GM23248 (cell line): ENCODE data around the gene ATXN7. TPM values are rescaled to one million over a fixed set of nuclear protein-coding genes. Genes with fewer than 3 reads are reported as not detected.
A peak's percentile ranks its signal among the peaks of the same experiment; 100 is the strongest.

Experiments used
- DNase-seq: peaks from one replicate; pipeline ENCODE4 v3.0.0-alpha.2; 2015
- H2AFZ ChIP-seq: fragments of 200-600 bp; sonication (generic); 2 replicates; pipeline ENCODE4 v1.6.1; 2016; ENCODE audit warnings: antibody characterized with exemption
- H3F3A ChIP-seq: fragments of 200-600 bp; sonication (generic); 2 replicates; pipeline ENCODE4 v1.6.1; 2016; ENCODE audit warnings: mild to moderate bottlenecking, antibody characterized with exemption, mixed run types; ENCODE audit not compliant: insufficient read depth
- H3K27ac ChIP-seq: fragments of 200-600 bp; sonication (generic); 2 replicates; pipeline ENCODE4 v1.5.1; 2016; ENCODE audit warnings: mild to moderate bottlenecking
- H3K27me3 ChIP-seq: fragments of 200-600 bp; sonication (generic); replicated peaks from 2 replicates; pipeline ENCODE4 v1.6.1; 2016; ENCODE audit warnings: mild to moderate bottlenecking; ENCODE audit not compliant: insufficient read depth
- H3K36me3 ChIP-seq: fragments of 200-600 bp; sonication (generic); 2 replicates; pipeline ENCODE4 v1.6.1; 2016; ENCODE audit warnings: low read depth, mild to moderate bottlenecking
- H3K4me1 ChIP-seq: fragments of 200-600 bp; sonication (generic); 2 replicates; pipeline ENCODE4 v1.6.1; 2016; ENCODE audit warnings: mild to moderate bottlenecking; ENCODE audit not compliant: insufficient read depth
- H3K4me2 ChIP-seq: fragments of 200-600 bp; sonication (generic); one replicate; pipeline ENCODE4 v1.6.1; 2016; ENCODE audit warnings: mild to moderate bottlenecking; ENCODE audit not compliant: unreplicated experiment
- H3K4me3 ChIP-seq: fragments of 200-600 bp; sonication (generic); 2 replicates; pipeline ENCODE4 v1.5.1; 2016; ENCODE audit warnings: mild to moderate bottlenecking
- H3K79me2 ChIP-seq: fragments of 200-600 bp; sonication (generic); 2 replicates; pipeline ENCODE4 v1.6.1; 2016; ENCODE audit warnings: mild to moderate bottlenecking; ENCODE audit not compliant: insufficient read depth
- H3K9ac ChIP-seq: fragments of 200-600 bp; sonication (generic); 2 replicates; pipeline ENCODE4 v1.6.1; 2016; ENCODE audit warnings: mild to moderate bottlenecking
- H3K9me2 ChIP-seq: fragments of 200-600 bp; sonication (generic); 2 replicates; pipeline ENCODE4 v1.6.1; 2016; ENCODE audit warnings: mixed run types, mild to moderate bottlenecking, moderate library complexity; ENCODE audit not compliant: insufficient read depth
- H3K9me3 ChIP-seq: fragments of 200-600 bp; sonication (generic); one replicate; pipeline ENCODE4 v1.6.1; 2017; ENCODE audit warnings: low read depth
- H4K20me1 ChIP-seq: fragments of 200-600 bp; sonication (generic); 2 replicates; pipeline ENCODE4 v1.6.0; 2016; ENCODE audit not compliant: insufficient read depth
- EZH2 ChIP-seq: fragments of 200-600 bp; sonication (generic); IDR thresholded peaks from 2 replicates; pipeline ENCODE4 v1.6.1; 2018; ENCODE audit warnings: antibody characterized with exemption, mild to moderate bottlenecking; ENCODE audit not compliant: insufficient read depth, poor library complexity, severe bottlenecking
- EZH2phosphoT487 ChIP-seq: fragments of 200-600 bp; sonication (generic); IDR thresholded peaks from 2 replicates; pipeline ENCODE4 v1.6.1; 2018; ENCODE audit warnings: antibody characterized with exemption, moderate library complexity, mild to moderate bottlenecking, low read depth; ENCODE audit not compliant: insufficient read depth
- WGBS, 2 experiments: methylation state at CpG; one replicate each; pipeline ENCODE4 v1.1.6; 2015 to 2017; ENCODE audit warnings: low lambda C conversion rate in 2 of 2, low coverage in 1 of 2; ENCODE audit errors: missing lambda C conversion rate in 2 of 2; 5-methylcytosine and 5-hydroxymethylcytosine counted together
- in situ Hi-C: fragments of 300-500 bp; cut with MboI; formaldehyde crosslinking; loops from 2 replicates; pipeline ENCODE4 v1.15.0; 2020
- polyA plus RNA-seq: library from polyadenylated mRNA; unstranded; fragments of >200 nt; fragmentation: Nextera tagmentation; extraction: Ambion mirVana; gene quantifications from 2 replicates; pipeline ENCODE4 v1.2.1, GENCODE V29; 2016
- total RNA-seq: library from RNA; depleted of rRNA; stranded (reverse); fragments of >200 nt; shearing (Covaris generic); gene quantifications from 2 replicates; pipeline ENCODE4 v1.2.3, GENCODE V29; 2014

The ATXN7 gene
- total and polyA plus RNA-seq, 2 experiments from 2014 or later = 2.4 to 3.9 TPM

DNA sequence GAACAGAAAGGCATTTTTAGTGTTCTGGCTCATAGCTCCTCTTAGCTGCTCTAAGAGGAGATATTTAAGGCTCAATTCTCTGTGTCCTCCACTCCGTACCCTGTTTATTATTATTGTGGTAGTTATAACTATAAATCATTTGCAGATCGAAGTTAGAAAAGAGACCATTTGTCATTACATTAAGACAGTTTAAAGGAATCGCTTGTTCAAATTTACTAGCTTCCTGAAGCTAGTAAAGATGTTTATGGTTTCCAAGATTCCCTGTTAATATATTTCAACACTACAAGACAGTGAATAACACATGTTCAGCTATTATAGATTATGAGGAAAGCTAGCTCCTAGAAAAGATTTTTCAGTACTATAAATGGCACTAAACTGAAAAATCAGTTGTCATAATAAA is 12.6 kb downstream of the ATXN7 start:
- peaks cover 35% of the 10 kb centered on the region for H4K20me1 ChIP-seq
- peaks cover 20% of the 10 kb centered on the region for H3F3A ChIP-seq
- no peak overlapping the region for H3K27ac ChIP-seq
- no peaks in the 10 kb centered on the region for H3K27me3 ChIP-seq
- H3K79me2 ChIP-seq = peaks cover 91% of the 10 kb centered on the region
- in situ Hi-C loops = no loop called here
- TF ChIP-seq EZH2phosphoT487 (no peak), EZH2 (no peak)
- no peaks in the 10 kb centered on the region for H3K9me2 ChIP-seq
- H2AFZ ChIP-seq = no peak overlapping the region
- 61 to 63% methylated on average over 3 of the region's 3 CpGs for WGBS, 2 experiments
- peaks cover 28% of the 10 kb centered on the region for H3K4me1 ChIP-seq
- no peak overlapping the region for H3K4me3 ChIP-seq
- H3K36me3 ChIP-seq = no peaks in the 10 kb centered on the region
- no peaks in the 10 kb centered on the region for H3K9me3 ChIP-seq
- H3K9ac ChIP-seq = no peak overlapping the region
- no peak overlapping the region for H3K4me2 ChIP-seq
- DNase-seq = no peak

DNA sequence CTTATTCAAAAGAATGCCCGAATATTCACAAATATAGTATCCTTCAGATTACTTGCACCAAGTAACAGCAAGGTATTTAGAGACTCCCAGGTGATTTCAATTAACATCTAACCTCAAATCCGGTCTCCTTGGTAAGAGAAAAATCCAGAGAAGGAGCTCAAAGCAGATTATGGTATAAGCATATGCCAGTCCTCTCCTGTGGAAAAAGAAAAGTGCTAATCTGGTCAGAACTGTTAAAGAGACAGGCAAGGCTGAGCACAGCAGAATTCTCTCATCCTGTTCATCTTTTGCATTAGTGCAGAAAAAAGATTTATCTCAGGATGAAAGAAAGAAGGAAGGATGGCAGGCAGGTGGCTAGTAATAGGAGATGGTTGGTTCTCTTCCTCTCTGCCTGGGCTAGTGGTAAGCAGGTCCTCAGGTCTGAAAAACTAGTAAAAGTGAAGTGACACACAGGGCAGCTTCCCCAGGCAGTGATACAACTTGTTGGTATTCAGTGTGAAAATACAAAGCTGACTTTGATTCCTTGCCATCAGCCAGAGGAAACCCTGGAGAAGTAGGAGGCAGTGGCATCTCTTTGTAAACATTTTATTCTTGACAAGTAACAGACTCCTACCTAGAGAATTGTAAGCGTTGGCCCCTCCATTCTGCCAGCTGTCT is 14.2 kb downstream of the ATXN7 start:
- Histone ChIP-seq H3K27me3 (no peaks in the 10 kb centered on the region), H2AFZ (no peak overlapping the region), H3K79me2 (peaks cover 100% of the 10 kb centered on the region), H3F3A (peaks cover 9% of the 10 kb centered on the region; the same call in 1 of the 2 replicates), H3K4me2 (no peak overlapping the region), H3K4me1 (peaks cover 16% of the 10 kb centered on the region), H3K9me2 (no peaks in the 10 kb centered on the region), H4K20me1 (peaks cover 35% of the 10 kb centered on the region), H3K4me3 (no peak overlapping the region), H3K9ac (no peak overlapping the region), H3K27ac (no peak overlapping the region), H3K9me3 (no peaks in the 10 kb centered on the region), H3K36me3 (no peaks in the 10 kb centered on the region)
- in situ Hi-C loops = no loop called here
- no peak for TF ChIP-seq EZH2
- TF ChIP-seq EZH2phosphoT487 = no peak
- peak; percentile 74 for DNase-seq
- 82 to 92% methylated on average over 3 of the region's 3 CpGs for WGBS, 2 experiments

DNA sequence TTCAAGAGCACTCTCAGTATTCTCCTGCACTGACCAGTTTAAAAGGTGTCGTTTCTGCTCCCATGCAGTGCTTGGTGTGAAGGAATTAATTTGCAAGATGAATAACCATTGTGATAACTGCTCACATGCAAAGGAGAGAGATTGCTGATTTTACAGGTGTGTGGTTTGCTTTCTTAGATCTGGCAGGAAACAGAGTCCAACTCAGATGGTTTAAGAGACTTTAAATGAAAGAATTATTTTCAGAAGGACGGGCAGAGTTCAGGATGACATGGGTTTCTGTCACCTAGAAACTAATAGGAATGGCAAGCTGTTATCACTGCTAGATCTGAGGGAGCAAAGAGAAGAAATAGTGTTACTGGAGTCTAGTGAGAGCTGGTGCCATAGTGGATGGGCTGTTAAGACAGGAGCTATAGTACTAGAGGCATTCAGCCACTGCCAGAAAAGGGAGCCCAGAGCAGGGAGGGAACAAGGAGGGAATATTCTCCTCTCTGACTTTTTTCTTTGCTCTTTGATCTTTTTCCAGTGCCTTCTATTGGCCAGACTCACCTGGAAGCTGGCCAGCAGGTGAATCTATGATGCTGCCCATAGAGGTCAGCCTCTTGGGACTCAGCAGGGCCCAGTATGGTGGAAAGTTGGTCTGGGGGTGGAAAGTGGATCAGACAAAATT is 14.9 kb downstream of the ATXN7 start:
- no peaks in the 10 kb centered on the region for H3K9me2 ChIP-seq
- no peak overlapping the region for H2AFZ ChIP-seq
- H3K4me1 ChIP-seq = peaks cover 15% of the 10 kb centered on the region
- H3K36me3 ChIP-seq = no peaks in the 10 kb centered on the region
- H3K9ac ChIP-seq = no peak overlapping the region
- peak overlapping the region; percentile 18 for H3K4me2 ChIP-seq
- TF ChIP-seq EZH2phosphoT487 (no peak), EZH2 (no peak)
- in situ Hi-C loops = no loop called here
- DNase-seq = no peak
- peaks cover 35% of the 10 kb centered on the region for H4K20me1 ChIP-seq
- peaks cover 100% of the 10 kb centered on the region for H3K79me2 ChIP-seq
- H3F3A ChIP-seq = peaks cover 4% of the 10 kb centered on the region; the same call in 1 of the 2 replicates
- no peak overlapping the region for H3K27ac ChIP-seq
- WGBS, 2 experiments = 75 to 80% methylated on average over 2 of the region's 2 CpGs
- H3K9me3 ChIP-seq = no peaks in the 10 kb centered on the region
- H3K27me3 ChIP-seq = no peaks in the 10 kb centered on the region
- no peak overlapping the region for H3K4me3 ChIP-seq

DNA sequence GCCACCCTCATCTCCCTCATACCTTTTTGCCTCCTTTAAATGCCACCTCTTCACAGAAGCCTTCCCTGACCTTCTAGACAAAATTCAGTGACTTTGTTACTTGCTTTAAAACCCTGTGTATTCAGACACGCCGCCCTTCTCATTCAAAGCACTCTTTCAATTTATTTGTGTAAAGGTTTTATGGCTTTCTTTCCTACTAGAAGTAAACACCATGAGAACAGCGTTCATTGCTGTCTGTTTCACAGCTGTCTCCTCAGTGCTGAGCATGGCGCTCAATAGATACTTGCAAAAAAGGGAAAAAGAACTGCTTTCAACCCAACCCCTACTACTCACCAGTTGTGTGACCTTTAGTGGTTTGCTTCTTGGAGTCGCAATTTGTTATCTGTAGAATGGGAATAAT is 17.0 kb downstream of the ATXN7 start:
- Histone ChIP-seq H3K9me3 (no peaks in the 10 kb centered on the region), H2AFZ (no peak overlapping the region), H4K20me1 (peaks cover 35% of the 10 kb centered on the region), H3K9ac (no peak overlapping the region), H3K4me3 (no peak overlapping the region), H3K4me1 (peaks cover 15% of the 10 kb centered on the region), H3K36me3 (no peaks in the 10 kb centered on the region), H3K27ac (no peak overlapping the region), H3K27me3 (no peaks in the 10 kb centered on the region), H3F3A (peaks cover 4% of the 10 kb centered on the region; the same call in 1 of the 2 replicates), H3K4me2 (no peak overlapping the region), H3K79me2 (peaks cover 98% of the 10 kb centered on the region), H3K9me2 (no peaks in the 10 kb centered on the region)
- no peak for TF ChIP-seq EZH2phosphoT487
- no peak for TF ChIP-seq EZH2
- in situ Hi-C loops = no loop called here
- 76 to 78% methylated on average over 5 of the region's 5 CpGs for WGBS, 2 experiments
- DNase-seq = no peak
